Upper lobe of right lung (tissue), 1 donor: ENCODE data around the gene PLA2G5. TPM values are rescaled to one million over a fixed set of nuclear protein-coding genes. Genes with fewer than 3 reads are reported as not detected.

Experiments used
- ATAC-seq: fragments of 200-7000 bp; cut with Tn5 transposase; one replicate; pipeline ENCODE4 v1.9.1; 2020; ENCODE audit warnings: mild to moderate bottlenecking, moderate library complexity
- DNase-seq: peaks from one replicate; pipeline ENCODE4 v3.0.0-alpha.2; 2020
- H3K27ac ChIP-seq: fragments of 200-600 bp; one replicate; pipeline ENCODE4 v1.8.0; 2022
- H3K27me3 ChIP-seq: fragments of 200-600 bp; one replicate; pipeline ENCODE4 v1.8.0; 2022; ENCODE audit warnings: mild to moderate bottlenecking
- H3K36me3 ChIP-seq: fragments of 200-600 bp; one replicate; pipeline ENCODE4 v1.8.0; 2022
- H3K4me1 ChIP-seq: fragments of 200-600 bp; one replicate; pipeline ENCODE4 v1.8.0; 2022
- H3K4me3 ChIP-seq: fragments of 200-600 bp; one replicate; pipeline ENCODE4 v1.8.0; 2022; ENCODE audit warnings: mild to moderate bottlenecking
- H3K9me3 ChIP-seq: fragments of 200-600 bp; one replicate; pipeline ENCODE4 v1.8.0; 2022
- CTCF ChIP-seq: fragments of 200-600 bp; IDR thresholded peaks from one replicate; pipeline ENCODE4 v1.8.0; 2022; ENCODE audit warnings: antibody characterized with exemption
- intact Hi-C: fragments of 100-400 bp; cut with DNase I; formaldehyde crosslinking; loops from one replicate; pipeline ENCODE4 v1.11.0; 2022
- total RNA-seq: library from RNA; stranded (reverse); fragmentation: NEBNext Ultra II Directional; extraction: Animal tissue kit (Norgen Biotek cat#: 25700); gene quantifications from one replicate; pipeline ENCODE4 v1.2.1, GENCODE V29; 2021
- donor health status: DM: no; HTN: yes; CAD: no; lungs with severe emphysema.

The PLA2G5 gene
- total RNA-seq, 1 donor from 2014 or later: 4.9 TPM

- Histone ChIP-seq H3K4me1 (no peaks in the 10 kb centered on the region), H3K9me3 (no peaks in the 10 kb centered on the region), H3K27ac (no peak overlapping the region), H3K27me3 (no peaks in the 10 kb centered on the region), H3K4me3 (no peak overlapping the region), H3K36me3 (no peaks in the 10 kb centered on the region)
- no peak for TF ChIP-seq CTCF
- intact Hi-C loops: no loop called here
- DNase-seq (no peak), ATAC-seq (peak; percentile 72)
These were observed 39.3 kb downstream of the PLA2G5 start for GRCh38 chr1:20109223-20109856.

- intact Hi-C loops: no loop called here
- no peaks in the 10 kb centered on the region for H3K4me1 ChIP-seq
- no peaks in the 10 kb centered on the region for H3K36me3 ChIP-seq
- H3K27me3 ChIP-seq: no peaks in the 10 kb centered on the region
- no peak overlapping the region for H3K27ac ChIP-seq
- H3K4me3 ChIP-seq: no peak overlapping the region
- H3K9me3 ChIP-seq: no peaks in the 10 kb centered on the region
- TF ChIP-seq CTCF: no peak
- ATAC-seq: no peak
- no peak for DNase-seq
These were observed 40.7 kb downstream of the PLA2G5 start for GRCh38 chr1:20110679-20111078.

GRCh38 chr1:20111452-20111851, 41.5 kb downstream of the PLA2G5 start:
- ATAC-seq: no peak
- Histone ChIP-seq H3K27me3 (no peaks in the 10 kb centered on the region), H3K36me3 (no peaks in the 10 kb centered on the region), H3K4me3 (no peak overlapping the region), H3K27ac (no peak overlapping the region), H3K4me1 (no peaks in the 10 kb centered on the region), H3K9me3 (no peaks in the 10 kb centered on the region)
- TF ChIP-seq CTCF: no peak
- DNase-seq: no peak
- intact Hi-C loops: no loop called here

- no peaks in the 10 kb centered on the region for H3K4me1 ChIP-seq
These were observed 42.4 kb downstream of the PLA2G5 start for GRCh38 chr1:20112279-20113000.

GRCh38 chr1:20114021-20114648, 44.1 kb downstream of the PLA2G5 start:
- Histone ChIP-seq H3K36me3 (no peaks in the 10 kb centered on the region), H3K9me3 (no peaks in the 10 kb centered on the region), H3K27ac (no peak overlapping the region), H3K4me3 (no peak overlapping the region), H3K4me1 (no peaks in the 10 kb centered on the region), H3K27me3 (no peaks in the 10 kb centered on the region)
- no peak for TF ChIP-seq CTCF
- intact Hi-C loops: no loop called here
- no peak for ATAC-seq
- DNase-seq: peak; percentile 36

More at GRCh38 chr1:20112279-20113000, 42.4 kb downstream of the PLA2G5 start:
- intact Hi-C loops: no loop called here
- no peak overlapping the region for H3K27ac ChIP-seq
- H3K27me3 ChIP-seq: no peaks in the 10 kb centered on the region
- H3K36me3 ChIP-seq: no peaks in the 10 kb centered on the region
- H3K9me3 ChIP-seq: no peaks in the 10 kb centered on the region
- no peak for ATAC-seq
- TF ChIP-seq CTCF: no peak
- DNase-seq: no peak
- no peak overlapping the region for H3K4me3 ChIP-seq
